Spleen (tissue), 7 donors: Measurements from ENCODE around the gene SMIM35.

ENCODE experiments used
- POLR2A ChIP-seq, 3 donors: fragments of 450-650 bp; IDR thresholded peaks; one replicate each; pipeline ENCODE4 v1.5.1; 2017; ENCODE audit warnings: antibody characterized with exemption in 3 of 3, mild to moderate bottlenecking in 1 of 3
- TF ChIP-seq, protein P1 (sequence below), 11 experiments: fragments of 200-600 bp in 7 of 11; fragments of 450-650 bp in 4 of 11; sonication (generic) in 4 of 11; IDR thresholded peaks in 8 of 11; conservative IDR thresholded peaks in 3 of 11; 1 replicate in 7 of 11; 2 replicates in 4 of 11; pipeline versions ENCODE4 v1.4.0 to v1.8.0; 2016 to 2021; ENCODE audit warnings: antibody characterized with exemption in 11 of 11, inconsistent platforms in 4 of 11, mild to moderate bottlenecking in 1 of 11
- donor health status: DM: no; HTN: no; CAD: no; lungs with moderate emphysema.
- donor health status: DM: no; HTN: no; CAD: no.
- donor health status: DM: no; HTN: no; CAD: no.

- TF ChIP-seq, protein P1, sequence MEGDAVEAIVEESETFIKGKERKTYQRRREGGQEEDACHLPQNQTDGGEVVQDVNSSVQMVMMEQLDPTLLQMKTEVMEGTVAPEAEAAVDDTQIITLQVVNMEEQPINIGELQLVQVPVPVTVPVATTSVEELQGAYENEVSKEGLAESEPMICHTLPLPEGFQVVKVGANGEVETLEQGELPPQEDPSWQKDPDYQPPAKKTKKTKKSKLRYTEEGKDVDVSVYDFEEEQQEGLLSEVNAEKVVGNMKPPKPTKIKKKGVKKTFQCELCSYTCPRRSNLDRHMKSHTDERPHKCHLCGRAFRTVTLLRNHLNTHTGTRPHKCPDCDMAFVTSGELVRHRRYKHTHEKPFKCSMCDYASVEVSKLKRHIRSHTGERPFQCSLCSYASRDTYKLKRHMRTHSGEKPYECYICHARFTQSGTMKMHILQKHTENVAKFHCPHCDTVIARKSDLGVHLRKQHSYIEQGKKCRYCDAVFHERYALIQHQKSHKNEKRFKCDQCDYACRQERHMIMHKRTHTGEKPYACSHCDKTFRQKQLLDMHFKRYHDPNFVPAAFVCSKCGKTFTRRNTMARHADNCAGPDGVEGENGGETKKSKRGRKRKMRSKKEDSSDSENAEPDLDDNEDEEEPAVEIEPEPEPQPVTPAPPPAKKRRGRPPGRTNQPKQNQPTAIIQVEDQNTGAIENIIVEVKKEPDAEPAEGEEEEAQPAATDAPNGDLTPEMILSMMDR (IDR thresholded peaks at IDR 0.05 in 8 of 11, conservative IDR thresholded peaks at IDR 0.05 in 3 of 11): no peak
- TF ChIP-seq POLR2A (IDR thresholded peaks at IDR 0.05): no peak
These were observed 20.1 kb upstream of the SMIM35 start for GRCh38 chr11:118106789-118107335.
